ENCODE results near the gene IGIP.

DNA sequence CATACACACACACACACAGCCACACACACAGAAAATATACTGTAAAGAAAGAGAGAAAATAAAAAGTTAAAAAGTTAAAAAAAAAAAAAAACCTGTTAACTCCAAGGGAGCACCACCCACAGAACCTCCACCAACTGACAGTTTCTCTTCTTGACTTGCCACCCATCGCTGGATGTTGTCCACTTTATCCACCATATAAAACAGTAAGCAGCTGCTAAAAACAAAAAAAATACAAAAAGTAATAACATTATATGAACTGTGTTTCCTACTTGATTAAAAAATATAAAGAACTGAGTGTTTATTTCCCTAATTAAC is 10.6 kb upstream of the IGIP start:
- TF ChIP-seq EZH2 (IDR thresholded peaks at IDR 0.05; ENCODE audit: borderline replicate concordance, low read depth, low read length, poor library complexity, severe bottlenecking): no peak
- TF ChIP-seq, protein P1, sequence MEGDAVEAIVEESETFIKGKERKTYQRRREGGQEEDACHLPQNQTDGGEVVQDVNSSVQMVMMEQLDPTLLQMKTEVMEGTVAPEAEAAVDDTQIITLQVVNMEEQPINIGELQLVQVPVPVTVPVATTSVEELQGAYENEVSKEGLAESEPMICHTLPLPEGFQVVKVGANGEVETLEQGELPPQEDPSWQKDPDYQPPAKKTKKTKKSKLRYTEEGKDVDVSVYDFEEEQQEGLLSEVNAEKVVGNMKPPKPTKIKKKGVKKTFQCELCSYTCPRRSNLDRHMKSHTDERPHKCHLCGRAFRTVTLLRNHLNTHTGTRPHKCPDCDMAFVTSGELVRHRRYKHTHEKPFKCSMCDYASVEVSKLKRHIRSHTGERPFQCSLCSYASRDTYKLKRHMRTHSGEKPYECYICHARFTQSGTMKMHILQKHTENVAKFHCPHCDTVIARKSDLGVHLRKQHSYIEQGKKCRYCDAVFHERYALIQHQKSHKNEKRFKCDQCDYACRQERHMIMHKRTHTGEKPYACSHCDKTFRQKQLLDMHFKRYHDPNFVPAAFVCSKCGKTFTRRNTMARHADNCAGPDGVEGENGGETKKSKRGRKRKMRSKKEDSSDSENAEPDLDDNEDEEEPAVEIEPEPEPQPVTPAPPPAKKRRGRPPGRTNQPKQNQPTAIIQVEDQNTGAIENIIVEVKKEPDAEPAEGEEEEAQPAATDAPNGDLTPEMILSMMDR (conservative IDR thresholded peaks at IDR 0.05; ENCODE audit: low read depth, low read length): no peak
